NCI-H2107 treated with DMSO at 0.1 percent for 48 hours (cell line): ENCODE data around the gene NFAM1.

Experiments
- DNase-seq: peaks from one replicate; lab custom pipeline; 2025; ENCODE audit not compliant: unreplicated experiment; lab: John Stamatoyannopoulos, UW

NFAM1 gene

DNA sequence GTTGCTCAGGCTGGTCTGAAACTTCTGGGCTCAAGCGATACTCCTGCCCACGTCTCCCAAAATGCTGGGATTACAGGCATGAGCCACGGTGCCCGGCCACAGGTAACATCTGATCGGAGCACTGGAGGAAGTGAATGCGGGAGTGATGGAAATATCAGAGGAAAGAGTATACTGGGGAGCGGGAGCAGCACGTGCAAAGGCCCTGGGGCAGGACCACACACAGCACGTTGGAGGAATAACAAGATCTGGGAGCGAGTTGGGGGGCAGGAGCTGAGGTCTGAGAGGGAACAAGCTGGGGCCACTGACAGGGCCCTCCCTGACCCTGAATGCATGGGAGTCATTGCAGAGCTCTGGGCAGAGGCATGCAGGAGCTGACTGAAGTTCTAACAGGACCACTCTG lies 70.7 kb downstream of the NFAM1 start:
- DNase-seq: no peak

DNA sequence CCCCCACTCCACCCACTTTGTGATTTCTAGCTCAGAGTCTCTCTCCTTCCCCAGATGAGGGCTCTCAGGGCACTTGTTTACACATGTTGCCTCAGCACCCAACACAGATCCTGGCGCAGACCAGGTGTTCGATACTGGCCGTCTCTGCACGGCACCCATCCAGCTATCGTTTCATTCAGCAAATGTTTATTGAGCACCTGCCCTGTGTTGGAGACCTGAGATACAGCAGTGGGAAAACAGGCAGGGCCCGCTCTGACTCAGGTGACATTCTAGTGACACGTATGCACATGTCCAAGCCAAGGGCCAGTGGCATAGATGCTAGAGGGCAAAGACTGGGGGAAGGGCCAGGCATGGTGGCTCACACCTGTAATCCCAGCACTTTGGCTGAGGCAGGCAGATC lies 71.9 kb downstream of the NFAM1 start:
- DNase-seq: peak; percentile 50

DNA sequence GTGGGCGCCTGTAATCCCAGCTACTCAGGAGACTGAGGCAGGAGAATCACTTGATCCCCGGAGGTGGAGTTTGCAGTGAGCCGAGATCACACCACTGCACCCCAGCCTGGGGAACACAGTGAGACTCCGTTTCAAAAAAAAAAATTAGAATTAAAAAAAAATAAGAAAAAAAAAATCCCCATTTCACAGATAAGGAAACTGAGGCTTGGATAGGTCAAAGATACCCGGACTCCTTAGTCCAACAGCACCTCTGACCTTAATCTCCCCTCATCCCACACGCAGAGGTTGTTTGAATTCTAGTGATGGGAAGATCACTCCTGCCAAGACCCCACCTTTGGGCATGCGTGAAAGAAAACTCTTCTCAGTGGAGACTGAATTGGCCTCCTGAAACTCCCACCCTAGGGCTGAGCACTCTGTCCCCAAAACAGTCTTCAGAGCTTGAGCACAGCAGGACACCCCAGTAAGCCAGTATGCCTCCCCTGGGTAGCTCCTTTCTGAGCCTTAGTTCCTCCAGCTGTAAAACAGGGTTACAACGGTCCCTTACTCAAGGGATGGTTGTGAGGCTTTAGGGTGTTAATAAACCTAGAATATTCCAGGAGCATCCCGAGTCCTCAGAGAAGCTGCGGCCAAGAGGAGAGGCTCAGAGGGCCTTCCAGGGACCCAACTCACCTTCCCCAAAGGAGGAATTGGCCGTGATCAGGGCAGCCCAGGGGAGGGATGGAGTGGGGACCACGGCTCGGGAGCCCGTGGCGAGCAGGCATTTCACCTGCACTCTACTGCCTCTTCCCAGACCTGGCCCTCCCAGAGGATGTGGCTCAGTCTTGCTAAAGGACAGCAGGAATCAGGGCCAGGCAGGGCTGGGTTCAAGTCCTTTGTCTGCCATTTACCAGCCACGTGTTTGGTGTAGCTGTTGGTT lies 73.3 kb downstream of the NFAM1 start:
- DNase-seq: no peak

DNA sequence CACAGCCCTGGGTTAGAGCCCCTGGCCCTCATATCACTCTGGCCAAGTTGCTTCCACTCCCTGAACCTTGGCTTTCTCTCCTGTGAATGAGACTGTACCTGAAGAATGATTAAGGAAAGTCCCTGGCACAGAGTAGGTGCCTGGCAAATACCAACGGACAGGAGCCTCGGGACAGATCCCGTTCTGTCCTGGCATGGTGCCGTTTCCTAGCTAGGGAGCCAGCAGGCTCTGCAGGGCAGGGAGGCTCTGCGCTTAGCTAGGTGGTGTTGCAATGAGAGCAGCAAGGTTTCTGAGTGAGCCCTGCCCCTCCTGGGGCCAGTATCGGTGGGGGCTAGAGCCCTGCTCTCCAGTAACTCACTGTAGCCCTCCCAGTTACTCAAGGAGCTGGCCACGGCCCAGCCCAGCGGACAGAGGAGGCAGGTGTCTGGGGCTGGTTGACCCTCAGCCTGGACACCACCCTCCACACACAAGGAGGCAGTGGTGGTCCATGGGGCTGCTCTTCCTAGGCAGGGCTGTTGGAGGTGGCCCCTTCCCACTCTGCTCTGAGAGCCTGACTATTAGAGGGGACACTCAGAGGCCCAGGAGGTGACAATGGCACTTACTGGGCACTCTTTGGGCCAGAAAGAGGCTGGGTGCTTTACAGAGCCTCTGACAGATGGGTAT lies 74.4 kb downstream of the NFAM1 start:
- DNase-seq: no peak

DNA sequence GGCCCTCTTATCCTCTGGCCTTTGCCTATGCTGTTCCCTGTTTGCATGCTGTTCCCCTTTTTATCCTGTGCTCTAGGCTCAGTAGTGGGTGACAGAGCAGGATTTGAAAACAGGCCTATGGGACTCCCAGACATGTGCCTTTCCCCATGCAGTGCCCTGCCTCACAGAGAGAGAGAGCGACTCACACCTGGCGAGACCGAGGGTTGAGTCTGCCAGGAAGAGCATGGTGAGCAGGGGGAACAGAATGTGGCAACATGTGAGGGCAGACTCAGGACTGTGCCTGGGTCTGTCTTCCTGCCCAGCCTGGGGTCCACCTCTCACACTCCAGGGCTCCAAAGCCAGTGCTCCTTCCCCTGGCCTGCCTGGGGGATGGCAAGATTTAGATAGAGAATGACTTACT lies 75.0 kb downstream of the NFAM1 start:
- DNase-seq: no peak

DNA sequence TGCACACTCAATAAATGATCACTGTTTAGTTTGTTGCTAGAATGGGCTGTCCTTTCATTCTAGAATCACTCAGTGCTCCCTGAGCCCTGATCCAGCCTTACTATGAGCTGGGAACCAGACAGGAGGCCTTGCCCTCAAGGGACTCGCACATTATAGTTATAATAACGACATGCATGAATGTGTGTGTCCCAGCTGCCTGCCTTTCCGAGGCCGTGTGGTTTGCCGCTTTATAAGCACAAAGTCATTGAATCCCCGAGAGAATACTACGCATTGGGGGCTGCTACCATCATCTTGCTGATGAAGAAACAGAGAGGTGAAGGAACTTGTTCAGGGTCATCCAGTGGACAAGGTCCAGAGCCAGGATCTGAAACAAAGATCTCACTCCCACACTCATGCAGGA lies 75.7 kb downstream of the NFAM1 start:
- peak; percentile 14 for DNase-seq

DNA sequence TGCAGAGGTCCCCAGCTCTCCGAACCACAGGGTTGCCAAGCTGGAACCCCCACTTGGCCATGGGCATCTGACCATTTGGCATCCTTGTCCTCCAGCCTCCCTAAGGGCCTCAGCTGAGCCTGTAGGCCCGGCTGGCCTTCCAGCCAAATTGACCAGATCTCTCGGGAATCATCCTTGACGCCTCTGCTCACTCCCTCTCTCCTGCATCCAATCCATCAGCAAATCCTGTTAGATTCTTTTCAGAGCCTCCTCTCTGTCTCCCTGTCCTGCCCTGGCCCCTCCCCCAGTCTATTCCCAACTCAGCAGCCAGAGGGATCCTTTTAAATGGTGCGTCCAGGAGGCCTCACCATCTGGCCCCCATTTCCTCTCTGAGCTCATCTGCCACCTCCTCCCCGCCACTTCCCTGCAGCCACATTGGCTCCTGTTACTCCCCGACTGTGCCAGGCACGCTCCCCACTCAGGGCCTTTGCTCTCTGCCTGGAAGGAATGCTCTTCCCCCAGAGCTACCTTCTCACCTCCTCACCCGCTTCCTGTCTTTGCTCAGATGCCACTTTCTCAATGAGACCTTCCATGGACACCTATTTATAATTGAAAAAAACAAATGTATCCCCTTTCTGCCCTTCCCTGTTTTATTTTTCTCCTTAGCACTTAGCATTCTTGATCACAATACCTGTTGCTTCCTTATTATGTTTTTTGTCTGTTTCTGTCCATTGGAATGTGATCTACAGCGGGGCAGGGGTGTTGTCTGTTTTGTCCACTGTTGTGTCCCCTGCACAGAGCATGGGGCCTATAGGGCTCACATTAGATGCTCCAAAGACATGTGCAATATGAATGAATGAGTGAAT lies 78.1 kb downstream of the NFAM1 start:
- peak; percentile 21 for DNase-seq

DNA sequence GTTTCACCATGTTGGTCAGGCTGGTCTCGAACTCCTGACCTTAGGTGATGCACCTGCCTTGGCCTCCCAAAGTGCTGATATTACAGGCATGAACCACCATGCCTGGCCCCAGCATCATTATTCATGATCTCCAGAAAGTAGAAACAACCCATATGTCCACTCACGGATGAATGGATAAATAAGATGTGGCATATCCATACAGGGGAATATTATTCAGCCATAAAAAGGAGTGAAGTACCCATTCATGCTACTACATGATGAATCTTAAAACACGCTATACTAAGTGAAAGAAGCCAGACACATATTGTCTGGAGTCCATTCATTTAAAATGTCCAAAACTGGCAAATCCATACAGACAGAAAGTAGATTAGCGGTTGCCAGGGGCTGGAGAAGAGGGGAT lies 81.8 kb downstream of the NFAM1 start:
- DNase-seq: no peak

DNA sequence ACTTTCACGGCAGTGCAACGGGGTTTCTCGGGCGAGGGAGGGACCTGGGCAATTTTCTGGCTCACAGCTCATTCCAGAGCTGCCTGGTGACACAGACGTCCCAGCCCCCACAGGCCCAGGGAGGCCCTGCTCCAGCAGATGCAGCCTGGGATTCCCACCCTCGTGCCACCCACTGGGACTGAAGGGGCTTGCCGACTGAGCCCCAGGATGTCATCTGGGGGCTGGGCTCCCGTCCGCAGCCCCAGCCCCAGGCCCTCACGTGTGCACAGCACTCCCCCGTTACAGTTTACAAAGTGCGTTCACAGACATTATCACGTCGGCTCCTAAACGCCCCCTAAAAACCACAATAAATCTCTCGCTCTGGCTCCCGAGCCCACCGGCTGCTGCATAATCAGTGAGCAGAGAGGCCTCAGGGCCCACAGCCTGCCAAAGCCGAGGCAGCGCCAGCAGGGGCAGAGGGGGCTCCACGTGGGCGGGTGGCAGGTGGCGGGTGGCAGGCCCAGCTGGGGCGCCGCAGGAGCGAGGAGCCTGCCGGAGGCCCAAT lies 84.8 kb downstream of the NFAM1 start:
- no peak for DNase-seq

DNA sequence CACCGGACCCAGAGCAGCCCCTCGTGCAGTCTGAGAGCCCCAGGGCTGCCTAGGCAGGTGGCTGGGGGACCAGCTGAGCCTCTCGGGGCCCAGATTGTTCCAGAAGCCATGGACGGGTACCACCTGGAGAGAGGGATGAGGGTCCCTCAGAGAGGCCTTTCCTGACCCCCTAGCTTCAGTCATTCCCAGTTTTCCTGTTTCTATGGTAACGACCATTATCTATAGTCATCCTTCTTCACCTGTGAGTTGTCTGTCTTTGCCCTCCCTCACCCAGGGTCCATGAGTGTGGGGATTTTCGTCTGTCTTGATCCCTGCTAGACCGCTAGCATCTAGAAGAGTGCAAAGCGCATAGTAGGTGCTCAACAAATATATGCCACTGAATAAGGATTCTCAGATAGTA lies 85.5 kb downstream of the NFAM1 start:
- DNase-seq: no peak

DNA sequence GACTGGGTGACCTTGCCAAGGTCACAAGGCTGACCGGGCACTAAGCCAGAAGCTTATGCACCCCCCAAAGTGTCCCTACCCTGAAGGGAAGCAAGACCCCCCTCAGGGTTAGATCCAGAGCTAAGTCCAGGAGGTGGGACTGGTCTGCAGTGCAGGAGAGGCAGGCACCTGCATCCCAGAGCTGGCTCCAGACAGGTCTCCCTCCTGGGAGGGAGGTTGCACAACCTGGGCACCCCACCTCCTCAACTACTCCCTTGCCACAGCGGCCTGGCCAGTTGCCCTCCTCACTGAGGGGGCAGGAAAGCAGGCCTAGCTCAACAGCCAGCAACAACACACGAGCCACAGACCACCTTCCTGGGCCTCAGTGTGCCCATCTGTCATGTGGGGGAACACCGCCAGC lies 86.7 kb downstream of the NFAM1 start:
- no peak for DNase-seq

DNA sequence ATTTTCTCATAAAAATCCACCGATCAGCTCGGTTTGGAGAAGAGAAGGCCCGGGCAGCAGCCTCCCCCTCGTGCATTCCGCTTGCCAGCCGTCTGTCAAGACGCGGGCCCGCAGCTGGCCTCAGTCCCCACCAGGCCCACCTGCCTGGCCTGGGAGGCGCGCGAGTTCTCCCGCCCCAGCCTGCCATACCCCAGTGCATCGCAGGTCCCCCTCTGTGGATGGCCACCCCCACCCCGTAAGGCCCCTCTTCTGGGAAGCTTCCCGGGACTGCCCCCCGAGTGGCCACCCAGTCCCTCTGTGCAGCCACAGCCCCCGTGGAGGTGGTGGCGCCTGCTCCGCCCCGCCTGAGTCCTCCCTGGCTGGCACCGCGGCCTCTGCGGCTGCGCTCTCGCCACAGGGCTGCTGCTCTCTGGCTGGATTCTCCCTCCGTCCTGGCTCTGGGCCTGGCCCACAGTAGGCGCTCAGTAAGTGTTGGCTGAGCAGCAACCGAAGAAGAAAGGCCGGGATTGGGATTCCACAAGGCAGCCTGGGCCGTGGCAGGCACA lies 87.8 kb downstream of the NFAM1 start:
- no peak for DNase-seq

DNA sequence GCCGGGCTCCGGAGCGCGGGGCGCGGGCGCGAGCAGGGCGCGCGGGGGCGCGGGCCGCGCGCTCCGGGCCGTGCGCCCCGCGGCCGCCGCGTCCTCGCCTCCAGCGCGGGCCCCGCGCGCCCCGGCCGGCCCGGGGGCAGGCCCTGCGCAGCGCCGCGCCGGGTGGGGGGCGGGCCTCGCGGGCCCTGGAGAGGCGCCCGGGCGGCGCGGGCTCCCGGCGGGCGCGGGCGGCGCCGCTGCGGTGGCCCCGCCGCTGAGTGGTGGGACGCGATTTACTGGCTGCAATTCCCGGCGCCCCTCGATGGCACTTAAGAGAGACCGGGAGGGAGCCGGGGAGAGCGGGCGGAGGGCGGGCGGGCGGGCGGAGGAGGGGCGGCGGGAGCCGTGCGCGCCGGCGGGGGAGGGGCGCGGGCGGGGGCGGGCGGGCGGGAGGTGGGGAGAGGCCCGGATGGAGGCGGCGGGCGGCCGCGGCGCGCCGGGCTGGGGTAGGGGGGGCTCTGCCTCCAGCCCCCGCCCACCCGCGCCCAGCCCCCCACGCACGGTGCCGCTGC lies 88.6 kb downstream of the NFAM1 start:
- peak; percentile 12 for DNase-seq

DNA sequence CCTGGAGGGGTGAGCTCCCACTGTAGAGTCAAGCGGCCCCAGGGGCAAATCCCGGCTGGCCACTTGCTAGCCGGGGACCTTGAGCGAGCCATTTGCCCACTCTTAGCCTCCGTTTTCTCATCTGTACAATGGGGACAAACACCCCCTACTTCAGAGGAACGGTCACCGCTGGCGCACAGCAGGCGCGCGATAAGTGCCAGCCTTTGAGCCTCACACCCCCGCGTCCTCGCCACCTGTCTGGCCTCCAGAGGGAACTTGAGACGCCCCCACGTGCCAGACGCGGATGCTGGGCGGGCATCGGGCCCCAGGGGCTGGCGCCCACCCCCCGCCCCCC lies 89.1 kb downstream of the NFAM1 start:
- no peak for DNase-seq

DNA sequence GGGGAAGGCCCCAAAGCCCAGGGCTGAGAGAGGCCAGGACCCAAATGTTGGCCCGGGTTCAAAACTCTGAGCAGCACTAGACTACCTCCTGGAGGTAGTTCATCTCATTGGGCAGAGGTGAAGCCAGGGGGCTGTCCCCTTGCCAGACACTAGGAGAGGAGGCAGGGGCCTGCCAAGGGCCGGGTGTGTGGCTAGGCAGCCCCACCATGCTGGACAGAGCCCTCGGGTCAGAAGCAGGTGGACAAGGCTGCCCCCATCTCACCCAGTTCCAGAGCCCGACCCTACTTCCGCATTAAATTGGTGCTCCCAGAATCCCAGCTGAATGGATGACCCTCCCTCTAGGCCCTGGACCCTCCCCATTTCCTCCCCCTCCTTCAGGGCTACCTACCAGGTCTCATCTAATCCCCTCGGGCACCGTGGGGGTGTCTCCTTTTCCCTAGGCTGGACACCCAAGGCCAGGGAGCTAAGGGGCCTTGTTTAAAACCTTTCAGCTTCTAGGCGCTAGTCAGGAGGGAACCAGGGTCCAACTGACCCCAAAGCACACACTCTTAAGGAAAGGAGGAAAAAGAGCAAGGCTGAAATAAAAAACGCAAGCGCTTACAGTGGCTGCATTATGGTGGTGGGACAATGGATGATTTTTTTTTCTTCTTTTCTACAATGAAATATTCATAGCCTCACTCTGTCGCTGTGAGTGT lies 89.6 kb downstream of the NFAM1 start:
- DNase-seq: no peak

DNA sequence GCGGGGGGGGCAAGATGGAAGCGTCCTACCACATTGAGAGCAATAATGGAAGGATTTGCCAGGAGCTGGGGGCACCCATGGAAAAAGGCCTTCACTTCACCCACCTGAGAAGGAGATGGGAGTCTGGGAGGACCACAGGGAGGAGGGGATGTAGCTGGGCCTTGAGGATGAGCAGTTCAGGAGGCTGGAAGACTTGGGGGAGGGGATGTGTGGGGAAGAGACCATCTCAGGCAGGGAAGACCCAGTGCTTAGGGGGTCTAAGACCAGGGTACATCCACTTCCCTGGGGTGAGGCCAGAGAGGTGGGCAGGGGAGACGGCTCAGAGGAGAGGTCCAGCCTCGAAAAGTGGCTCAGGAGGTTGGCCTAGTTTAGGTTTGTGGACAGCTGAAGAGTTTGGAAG lies 90.4 kb downstream of the NFAM1 start:
- DNase-seq: no peak

DNA sequence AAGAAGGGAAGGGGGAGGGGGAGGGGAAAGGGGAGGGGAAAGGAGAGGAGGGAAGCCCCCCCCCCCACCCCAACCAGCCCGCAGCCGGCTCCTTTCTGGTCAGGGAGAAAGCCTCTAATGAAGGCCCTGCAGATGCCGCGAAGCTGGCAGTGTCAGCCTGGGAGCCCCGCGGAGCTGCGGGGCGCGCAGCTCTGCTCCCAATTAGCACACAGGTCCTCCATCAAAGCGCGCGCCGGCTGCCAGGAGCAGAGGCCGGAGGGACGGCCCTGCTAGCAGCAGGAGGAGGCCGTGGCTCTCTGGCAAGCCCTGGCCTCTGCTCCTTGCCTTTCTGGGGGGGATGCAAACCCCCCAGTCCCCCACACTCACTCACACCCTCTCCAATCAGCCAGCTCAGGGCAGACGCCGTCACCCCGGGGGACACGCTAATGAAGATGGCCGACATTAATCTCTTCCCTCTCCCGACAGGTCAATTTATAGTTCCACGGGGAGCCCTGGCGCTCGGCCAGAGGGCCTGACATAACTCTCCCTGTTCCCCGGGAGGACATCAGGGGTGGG lies 91.3 kb downstream of the NFAM1 start:
- DNase-seq: no peak

DNA sequence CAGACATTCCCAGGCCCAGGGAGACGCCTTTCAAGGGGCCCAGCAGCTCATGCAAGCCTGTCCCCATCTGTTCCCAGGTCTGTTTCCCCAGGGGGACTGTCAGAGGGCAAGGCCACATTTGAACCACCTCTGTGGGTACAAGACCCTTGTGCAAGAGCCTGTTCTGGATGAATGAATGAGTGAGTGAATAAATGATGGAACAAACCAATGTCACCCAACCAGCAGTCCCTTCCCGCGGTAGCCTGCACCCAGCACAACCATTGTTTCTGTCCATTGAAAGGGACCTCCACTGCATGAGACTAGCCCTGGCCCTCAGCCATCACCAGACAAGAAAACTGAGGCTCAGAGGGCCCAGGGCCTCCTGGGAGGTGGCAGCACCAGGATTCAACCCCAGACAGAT lies 92.1 kb downstream of the NFAM1 start:
- DNase-seq: no peak

DNA sequence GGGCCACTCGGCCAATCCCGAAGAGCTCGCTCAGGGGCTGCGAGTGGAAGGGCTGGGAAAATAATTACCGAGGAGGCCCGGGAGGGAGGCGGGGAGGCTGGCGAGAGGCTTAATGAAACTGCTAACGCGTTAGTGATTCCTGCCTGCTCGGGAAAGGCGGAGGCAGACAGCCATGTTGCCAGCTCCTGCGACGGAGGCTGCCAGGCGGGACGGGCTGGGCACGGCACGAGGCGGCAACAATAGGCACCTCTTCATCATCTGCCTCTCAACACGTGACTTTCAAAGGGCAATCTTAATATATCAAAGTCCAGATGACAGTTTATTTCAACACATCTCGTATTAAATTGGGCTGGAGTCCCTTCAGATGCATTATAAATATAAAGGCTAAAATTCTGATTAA lies 93.7 kb downstream of the NFAM1 start:
- DNase-seq: no peak

DNA sequence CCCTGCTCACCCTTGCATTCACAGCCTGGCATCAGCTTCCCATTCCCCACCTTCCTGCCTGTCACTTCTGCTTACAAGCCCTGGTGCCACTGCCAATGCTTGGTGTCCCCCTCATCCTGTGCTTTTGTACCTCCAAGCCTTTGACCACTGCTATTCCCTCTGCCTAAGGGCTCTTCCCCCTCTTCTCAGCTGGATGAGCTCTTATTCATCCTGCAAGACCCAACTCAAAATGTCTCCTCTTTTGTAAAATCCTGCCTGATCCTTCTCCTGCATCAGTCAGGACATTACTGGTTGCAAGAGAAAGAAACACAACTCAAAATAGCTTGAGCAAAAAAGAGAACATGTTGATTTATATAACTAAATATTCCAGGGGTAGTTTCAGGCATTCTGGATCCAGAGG lies 94.8 kb downstream of the NFAM1 start:
- no peak for DNase-seq
